SK-N-SH treated with all-trans-retinoic acid at 6 μM for 48 hours (cell line): ENCODE results near the gene C17orf100.
"Not testable (repeated sequence)": the region's sequence is repeated elsewhere in the genome, so short reads cannot be mapped to it uniquely, and the experiment has no call there.

ENCODE experiments used
- ATAC-seq: fragments of 200-7000 bp; cut with Tn5 transposase; 3 replicates; pipeline ENCODE4 v1.9.1; 2020; ENCODE audit warnings: mild to moderate bottlenecking, moderate library complexity
- ARNTL ChIP-seq: fragments of 450-650 bp; formaldehyde crosslinking; IDR thresholded peaks from 2 replicates; pipeline ENCODE4 v1.5.0; 2020; ENCODE audit warnings: low read depth, mild to moderate bottlenecking, moderate library complexity, borderline replicate concordance
- BACH2 ChIP-seq: fragments of 250-450 bp; sonication (Bioruptor Pico); IDR thresholded peaks from 2 replicates; pipeline ENCODE4 v1.9.0; 2021; ENCODE audit warnings: mild to moderate bottlenecking, borderline replicate concordance
- CSDC2 ChIP-seq: fragments of 250-450 bp; sonication (Bioruptor Pico); IDR thresholded peaks from 2 replicates; pipeline ENCODE4 v1.5.0; 2020; ENCODE audit warnings: mild to moderate bottlenecking, moderate library complexity
- CSRNP3 ChIP-seq: fragments of 250-450 bp; sonication (Bioruptor Pico); IDR thresholded peaks from 2 replicates; pipeline ENCODE4 v1.5.1; 2021; ENCODE audit warnings: mild to moderate bottlenecking, moderate library complexity
- ESRRG ChIP-seq: fragments of 250-450 bp; sonication (Bioruptor Pico); IDR thresholded peaks from 2 replicates; pipeline ENCODE4 v1.6.1; 2021; ENCODE audit warnings: mild to moderate bottlenecking
- GLIS3 ChIP-seq: fragments of 250-450 bp; sonication (Bioruptor Pico); IDR thresholded peaks from 2 replicates; pipeline ENCODE4 v1.5.0; 2020; ENCODE audit warnings: mild to moderate bottlenecking, moderate library complexity
- ISL1 ChIP-seq: fragments of 250-450 bp; sonication (Bioruptor Pico); IDR thresholded peaks from 2 replicates; pipeline ENCODE4 v2.1.2; 2022; ENCODE audit warnings: mild to moderate bottlenecking, moderate library complexity
- OSR1 ChIP-seq: fragments of 250-450 bp; sonication (Bioruptor Pico); IDR thresholded peaks from 2 replicates; pipeline ENCODE4 v1.8.0; 2022; ENCODE audit warnings: moderate library complexity, mild to moderate bottlenecking, inconsistent platforms
- POU6F1 ChIP-seq: fragments of 250-450 bp; sonication (Bioruptor Pico); IDR thresholded peaks from 2 replicates; pipeline ENCODE4 v1.8.0; 2021; ENCODE audit warnings: low read depth, mild to moderate bottlenecking, moderate library complexity, borderline replicate concordance
- PPARA ChIP-seq: fragments of 250-450 bp; sonication (Bioruptor Pico); IDR thresholded peaks from 2 replicates; pipeline ENCODE4 v1.5.0; 2020; ENCODE audit warnings: mild to moderate bottlenecking, borderline replicate concordance
- RARB ChIP-seq: fragments of 250-450 bp; sonication (Bioruptor Pico); IDR thresholded peaks from 2 replicates; pipeline ENCODE4 v1.8.0; 2021; ENCODE audit warnings: mild to moderate bottlenecking, moderate library complexity
- SNAI2 ChIP-seq: fragments of 250-450 bp; sonication (Bioruptor Pico); IDR thresholded peaks from 2 replicates; pipeline ENCODE4 v1.5.0; 2020; ENCODE audit warnings: mild to moderate bottlenecking, moderate library complexity
- TCF4 ChIP-seq: fragments of 250-450 bp; sonication (Bioruptor Pico); IDR thresholded peaks from 2 replicates; pipeline ENCODE4 v1.8.0; 2021; ENCODE audit warnings: mild to moderate bottlenecking, moderate library complexity, borderline replicate concordance
- TOX ChIP-seq: fragments of 250-450 bp; sonication (Bioruptor Pico); IDR thresholded peaks from 2 replicates; pipeline ENCODE4 v1.8.0; 2021; ENCODE audit warnings: mild to moderate bottlenecking, moderate library complexity, borderline replicate concordance
- TSHZ2 ChIP-seq: fragments of 250-450 bp; sonication (Bioruptor Pico); IDR thresholded peaks from 2 replicates; pipeline ENCODE4 v1.5.0; 2020; ENCODE audit warnings: mild to moderate bottlenecking, moderate library complexity
- ZC3H10 ChIP-seq: fragments of 250-450 bp; sonication (Bioruptor Pico); IDR thresholded peaks from 2 replicates; pipeline ENCODE4 v1.5.1; 2021; ENCODE audit warnings: mild to moderate bottlenecking, moderate library complexity
- ZFP3 ChIP-seq: fragments of 250-450 bp; sonication (Bioruptor Pico); IDR thresholded peaks from 2 replicates; pipeline ENCODE4 v1.5.0; 2020; ENCODE audit warnings: mild to moderate bottlenecking, moderate library complexity
- ZFP30 ChIP-seq: fragments of 450-650 bp; formaldehyde crosslinking; IDR thresholded peaks from 2 replicates; pipeline ENCODE4 v1.5.0; 2022; ENCODE audit warnings: mild to moderate bottlenecking, moderate library complexity
- ZNF70 ChIP-seq: fragments of 450-650 bp; formaldehyde crosslinking; IDR thresholded peaks from 2 replicates; pipeline ENCODE4 v1.5.0; 2020; ENCODE audit warnings: mild to moderate bottlenecking, moderate library complexity
- ZNF8 ChIP-seq: fragments of 450-650 bp; formaldehyde crosslinking; IDR thresholded peaks from 2 replicates; pipeline ENCODE4 v1.5.0; 2020; ENCODE audit warnings: mild to moderate bottlenecking, moderate library complexity

C17orf100 gene

GRCh38 chr17:6648181-6648580 is 3.4 kb upstream of the C17orf100 start:
- no peak for ATAC-seq

GRCh38 chr17:6651919-6652452 is 424 bp downstream of the C17orf100 start:
- no peak for TF ChIP-seq TCF4 (CRISPR knock-in tag)
- no peak for TF ChIP-seq SNAI2
- TF ChIP-seq ESRRG = no peak
- TF ChIP-seq CSDC2 (CRISPR knock-in tag) = no peak
- no peak for TF ChIP-seq ISL1
- TF ChIP-seq TOX (CRISPR knock-in tag) = no peak
- TF ChIP-seq TSHZ2 (CRISPR knock-in tag) = no peak
- TF ChIP-seq ZC3H10 (CRISPR knock-in tag) = no peak
- peak; percentile 2; the same call in 1 of the 3 replicates for ATAC-seq

More at GRCh38 chr17:6648181-6648580, 3.4 kb upstream of the C17orf100 start:
- TF ChIP-seq TOX (CRISPR knock-in tag) (no peak), TCF4 (CRISPR knock-in tag) (no peak), OSR1 (CRISPR knock-in tag) (no peak), ZNF8 (CRISPR knock-in tag) (no peak), ZFP3 (CRISPR knock-in tag) (no peak), SNAI2 (no peak), ISL1 (no peak), POU6F1 (CRISPR knock-in tag) (no peak), BACH2 (CRISPR knock-in tag) (no peak)

GRCh38 chr17:6654841-6655731 is 3.5 kb downstream of the C17orf100 start:
- ATAC-seq = no peak
- TF ChIP-seq TOX (CRISPR knock-in tag) (no peak), ZNF8 (CRISPR knock-in tag) (no peak), ZNF70 (CRISPR knock-in tag) (no peak), ZC3H10 (CRISPR knock-in tag) (no peak), ZFP3 (CRISPR knock-in tag) (no peak), PPARA (CRISPR knock-in tag) (no peak), POU6F1 (CRISPR knock-in tag) (no peak), BACH2 (CRISPR knock-in tag) (no peak), SNAI2 (no peak), CSRNP3 (CRISPR knock-in tag) (no peak), ESRRG (no peak), OSR1 (CRISPR knock-in tag) (no peak), GLIS3 (CRISPR knock-in tag) (no peak), TCF4 (CRISPR knock-in tag) (no peak), RARB (CRISPR knock-in tag) (no peak), ISL1 (no peak), ARNTL (CRISPR knock-in tag) (no peak), ZFP30 (no peak), CSDC2 (CRISPR knock-in tag) (no peak)

- not testable (repeated sequence) for ATAC-seq
These were observed 4.3 kb downstream of the C17orf100 start for GRCh38 chr17:6655732-6656361.

GRCh38 chr17:6656797-6657632 is 5.5 kb downstream of the C17orf100 start:
- peak; percentile 32 for ATAC-seq
